IPS DF 4.7 (cell line): ENCODE measurements around the gene ATG4C.

Experiments
- DNase-seq: peaks from one replicate; pipeline ENCODE4 v3.0.0-alpha.2; 2013; ENCODE audit warnings: low spot score; ENCODE audit errors: extremely low read depth

The ATG4C gene

DNA sequence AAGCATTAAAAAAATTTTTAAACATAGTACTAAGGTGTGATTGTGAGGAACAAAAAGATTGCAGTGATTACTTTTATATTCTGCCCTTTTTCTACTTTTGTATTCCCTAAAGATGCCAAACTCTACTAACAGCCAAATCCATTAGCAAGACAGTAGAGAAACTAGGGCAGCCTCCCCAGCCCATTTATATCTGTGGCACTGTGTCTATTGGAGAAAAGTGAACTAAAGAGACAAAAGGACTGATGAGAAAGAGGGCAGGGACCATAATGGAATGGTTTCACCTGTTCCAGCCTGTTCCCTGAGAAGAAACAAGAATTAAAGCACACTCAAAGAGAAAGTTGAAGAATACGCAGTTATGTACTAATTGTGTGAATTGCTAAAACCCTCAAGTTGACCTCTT, 56.6 kb downstream of the ATG4C start:
- no peak for DNase-seq

DNA sequence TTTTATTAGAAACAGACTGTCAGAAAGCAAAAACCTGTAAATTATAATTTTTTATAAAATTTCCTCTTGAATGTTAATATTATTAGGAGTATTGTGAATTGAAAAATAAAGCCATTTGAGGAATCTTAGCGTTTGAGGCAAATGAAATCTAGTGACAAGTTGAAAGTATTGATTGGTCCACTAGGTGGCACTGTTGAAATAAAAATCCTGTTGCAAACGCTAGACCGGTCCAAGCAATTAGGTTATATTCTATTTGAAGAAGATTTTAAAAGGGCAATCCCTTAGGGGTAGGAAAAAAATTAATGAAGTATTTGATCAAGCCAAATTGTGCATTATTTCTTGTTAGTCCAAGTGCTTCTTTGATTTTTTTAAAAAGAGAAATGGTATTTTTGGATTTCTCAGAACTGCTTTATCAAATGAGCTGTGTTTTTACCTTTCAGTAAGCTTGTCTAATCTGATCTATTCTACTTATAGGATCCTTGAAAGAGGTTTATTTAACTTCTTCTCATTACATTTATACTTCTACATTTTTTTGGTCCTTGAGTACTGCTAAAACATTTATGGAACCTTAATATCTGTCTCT, 57.7 kb downstream of the ATG4C start:
- DNase-seq = peak; percentile 64

DNA sequence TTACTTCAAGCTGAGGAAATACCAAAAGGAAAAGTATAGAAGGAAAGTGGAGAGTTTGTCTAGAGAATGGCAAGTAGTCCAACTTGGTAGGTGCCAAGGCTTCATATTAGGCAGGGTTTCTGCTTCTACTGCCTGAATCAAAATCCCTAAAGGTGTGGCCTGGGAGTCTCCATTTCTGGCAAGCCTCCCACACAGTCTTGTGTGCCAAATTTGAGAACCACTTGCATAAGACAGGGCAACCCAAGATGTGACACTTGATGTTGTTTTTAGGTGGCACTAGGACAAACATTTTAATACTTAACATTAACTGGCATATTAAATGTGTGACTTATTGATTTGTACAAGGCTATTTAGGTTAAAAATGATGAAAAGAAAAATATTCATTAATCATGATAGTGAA, 60.1 kb downstream of the ATG4C start:
- no peak for DNase-seq

DNA sequence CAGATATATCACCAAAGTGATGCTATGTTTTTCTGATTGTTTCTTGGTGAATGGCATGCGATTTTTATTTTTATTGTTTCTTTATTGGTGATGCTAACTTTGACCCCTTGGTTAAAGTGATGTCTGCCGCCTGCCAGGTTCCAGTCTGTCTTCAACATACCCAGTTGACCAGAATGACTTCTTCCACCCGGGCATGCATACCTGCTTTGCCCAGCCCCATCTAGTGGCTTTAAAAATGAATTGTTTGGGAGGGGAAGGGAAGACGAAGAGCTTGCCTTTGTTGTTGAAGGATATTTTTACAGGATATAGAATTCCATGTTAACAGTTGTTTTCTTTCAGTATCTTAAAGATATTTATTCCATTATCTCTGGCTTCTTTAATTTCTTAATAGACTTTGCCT, 65.1 kb downstream of the ATG4C start:
- no peak for DNase-seq

DNA sequence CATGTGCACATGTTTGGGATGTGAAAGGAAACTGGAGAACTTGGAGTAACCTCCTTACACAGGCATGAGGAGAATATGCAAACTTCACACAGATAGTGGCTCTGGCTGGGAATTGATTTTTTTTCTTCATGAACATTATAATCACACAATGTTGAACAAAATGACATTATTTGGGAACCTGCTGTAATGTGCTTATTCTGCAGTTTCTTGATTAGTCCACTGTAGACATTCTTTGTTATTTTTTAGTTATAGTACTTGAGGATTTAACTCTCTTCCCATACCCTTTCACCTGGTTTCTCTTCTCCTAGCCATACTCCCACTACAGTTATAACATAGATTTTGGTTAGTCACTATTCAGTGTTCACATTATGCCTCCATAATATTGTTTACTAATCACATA, 68.3 kb downstream of the ATG4C start:
- DNase-seq = no peak

DNA sequence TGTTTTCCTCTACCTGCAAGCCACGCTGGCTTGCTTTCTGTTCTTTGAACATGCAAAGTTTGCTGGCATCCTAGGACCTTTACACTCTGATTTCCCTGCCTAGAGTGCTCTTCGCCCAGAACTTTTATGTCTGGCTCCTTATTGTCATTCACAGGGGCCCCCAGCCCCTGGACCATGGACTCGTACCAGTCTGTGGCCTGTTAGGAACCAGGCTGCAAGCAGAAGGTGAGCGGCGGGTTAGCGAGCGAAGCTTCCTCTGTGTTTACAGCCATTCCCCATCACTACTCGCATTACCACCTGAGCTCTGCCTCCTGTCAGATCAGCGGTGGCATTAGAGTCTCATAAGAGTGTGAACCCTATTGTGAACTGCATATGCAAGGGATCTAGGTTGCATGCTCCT, 73.0 kb downstream of the ATG4C start:
- no peak for DNase-seq

DNA sequence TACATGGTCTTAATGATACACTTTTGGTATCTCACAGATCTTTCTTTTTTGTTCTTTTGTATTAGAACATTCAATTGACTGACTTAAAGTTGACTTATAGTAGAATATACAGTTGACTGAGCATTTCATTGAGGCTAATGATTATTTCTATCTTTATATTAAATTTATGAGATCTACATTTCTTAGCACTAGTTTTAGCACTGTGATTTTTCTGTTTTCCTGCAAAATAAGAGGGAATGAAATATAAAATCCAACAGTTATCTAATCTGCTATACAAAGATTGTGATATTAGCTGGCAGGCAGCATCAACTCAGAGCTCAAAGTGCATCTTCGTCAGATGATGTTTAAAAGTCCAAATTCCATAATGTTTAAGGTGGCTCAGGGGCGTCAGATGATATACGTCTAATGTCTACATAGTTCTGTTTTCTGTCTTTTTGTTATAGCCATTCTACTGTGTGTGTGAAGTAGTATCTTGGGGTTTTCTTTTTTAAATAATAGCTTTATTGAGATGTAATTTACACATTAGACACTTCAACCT, 85.4 kb downstream of the ATG4C start:
- DNase-seq = no peak

DNA sequence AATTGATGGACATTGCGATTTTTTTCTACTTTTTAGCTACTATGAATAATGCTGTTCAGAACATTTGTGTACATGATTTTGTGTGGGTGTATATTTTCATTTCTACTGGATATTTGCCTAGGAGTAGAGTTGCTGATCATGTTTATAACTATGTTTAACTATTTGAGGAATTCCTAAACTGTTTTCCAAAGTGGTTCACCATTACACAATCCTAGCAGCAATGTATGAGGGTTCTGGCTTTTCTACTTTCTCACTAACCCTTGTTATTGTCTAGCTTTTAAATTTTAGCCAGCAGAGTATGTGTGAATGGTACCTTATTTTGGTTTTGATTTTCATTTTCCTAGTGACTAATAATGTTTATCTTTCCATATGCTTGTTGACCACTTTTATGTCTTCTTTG, 86.2 kb downstream of the ATG4C start:
- DNase-seq = no peak

DNA sequence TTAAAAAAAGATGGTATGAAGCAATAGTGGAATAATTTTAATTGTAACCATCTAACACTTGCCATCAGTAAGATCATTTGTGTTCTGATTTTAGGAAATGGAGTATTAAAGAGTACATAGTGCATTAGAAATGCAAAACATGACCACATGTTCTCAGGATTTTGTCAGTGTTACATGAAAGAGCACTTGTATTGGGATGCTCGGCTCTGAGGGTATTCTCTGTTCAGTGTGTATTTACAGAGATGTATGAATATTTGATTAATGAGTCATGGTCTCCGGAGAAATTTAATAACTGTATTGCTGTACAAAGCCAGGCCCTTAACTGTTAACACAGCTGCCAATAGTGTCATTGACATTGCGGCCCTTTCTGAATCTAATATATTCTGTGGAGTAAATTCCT, 91.7 kb downstream of the ATG4C start:
- no peak for DNase-seq

DNA sequence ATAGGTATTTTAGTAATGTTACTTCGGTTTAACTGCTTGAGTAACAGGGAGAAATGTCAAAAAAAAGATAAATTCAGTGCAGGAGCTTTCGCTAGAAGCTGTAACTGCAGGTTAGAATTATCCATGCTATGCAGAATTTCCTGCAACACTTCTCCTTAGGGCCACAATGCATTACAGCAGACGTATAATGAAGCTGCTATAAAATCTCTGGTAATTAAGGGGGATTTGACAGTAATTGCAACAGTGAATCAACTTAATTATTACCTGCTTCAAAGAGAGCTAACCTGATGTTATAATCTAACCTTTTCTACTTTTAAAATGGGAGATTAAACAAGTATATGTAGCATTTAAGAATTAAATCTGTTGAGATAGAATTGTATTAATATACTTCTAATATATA, 92.6 kb downstream of the ATG4C start:
- no peak for DNase-seq

DNA sequence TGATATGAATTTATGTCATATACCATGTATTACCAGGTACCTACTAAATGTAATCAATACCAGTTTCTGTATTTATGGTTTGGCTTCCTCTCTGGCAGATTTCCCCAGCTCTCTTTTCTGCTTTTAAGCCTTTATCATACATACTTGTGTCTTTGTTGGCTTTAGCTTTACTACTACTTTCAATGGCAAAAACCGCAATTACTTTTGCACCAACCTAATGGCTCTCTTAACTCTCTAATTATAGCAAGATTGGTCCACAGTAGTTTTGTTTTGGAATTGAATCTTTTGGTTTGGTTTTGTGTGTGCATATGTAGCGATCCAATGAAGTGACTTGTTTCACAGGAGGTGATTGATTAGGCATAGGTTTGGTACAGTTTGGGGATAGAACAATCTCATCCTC, 93.6 kb downstream of the ATG4C start:
- DNase-seq = no peak

DNA sequence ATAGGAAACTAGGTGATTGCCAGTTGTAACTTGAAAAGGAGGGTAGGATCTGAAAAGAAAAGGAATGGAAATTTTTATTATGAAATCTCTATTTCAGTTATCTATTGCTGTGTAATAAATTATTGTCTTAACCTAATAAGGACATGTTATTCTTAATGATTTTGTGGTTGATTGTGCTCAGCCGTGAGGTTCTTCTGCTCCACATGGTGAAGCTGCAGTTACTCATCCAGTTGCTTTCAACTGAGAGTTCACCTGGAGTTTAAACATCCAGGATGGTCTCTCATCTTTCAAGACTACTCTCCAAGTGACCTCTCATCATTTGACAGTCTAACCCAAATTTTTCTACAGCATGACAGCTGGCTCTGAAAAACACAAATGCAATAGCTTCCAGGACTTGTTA, 96.0 kb downstream of the ATG4C start:
- no peak for DNase-seq

DNA sequence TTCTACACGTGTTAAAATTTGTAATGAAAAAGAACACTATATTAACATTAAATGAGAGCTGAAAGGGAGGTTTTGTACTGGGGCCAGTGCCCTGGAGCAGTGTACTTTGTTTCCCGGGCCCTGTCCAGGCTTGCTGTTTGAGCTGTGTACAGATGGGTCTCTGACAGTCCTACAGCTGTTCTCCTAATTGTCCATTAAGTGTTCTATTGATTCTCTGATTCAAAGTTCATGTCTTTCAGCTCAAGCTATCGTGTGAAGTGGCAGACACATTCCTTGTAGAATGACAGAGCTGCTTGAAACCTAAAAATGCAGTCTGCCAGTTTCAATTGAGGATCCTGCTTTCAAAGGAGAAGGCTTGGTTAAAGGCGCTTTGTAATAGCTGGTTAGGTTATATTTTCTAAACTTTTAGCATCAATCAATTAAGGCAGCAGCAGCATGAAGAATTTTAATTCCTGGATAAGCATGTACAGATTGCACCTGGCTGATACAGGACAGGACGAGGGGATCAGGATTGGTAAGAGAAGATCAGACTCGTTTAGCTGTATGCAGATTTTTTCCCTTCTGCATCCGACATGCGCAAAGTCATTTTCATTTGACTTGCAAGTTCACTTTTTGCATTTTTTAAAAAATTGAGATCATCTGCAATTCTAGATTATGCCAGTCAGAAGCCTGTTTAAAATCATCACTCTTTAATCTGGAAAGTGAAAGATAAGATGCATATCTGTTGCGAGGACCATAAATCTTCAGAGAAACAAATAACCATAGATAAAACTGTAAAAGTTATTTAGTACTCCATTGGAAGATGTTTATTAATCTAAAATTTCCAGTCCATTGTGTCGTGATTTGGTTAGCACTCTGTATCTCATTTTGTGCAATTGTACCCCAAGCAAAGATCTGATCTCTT, 98.5 kb downstream of the ATG4C start:
- DNase-seq = no peak

DNA sequence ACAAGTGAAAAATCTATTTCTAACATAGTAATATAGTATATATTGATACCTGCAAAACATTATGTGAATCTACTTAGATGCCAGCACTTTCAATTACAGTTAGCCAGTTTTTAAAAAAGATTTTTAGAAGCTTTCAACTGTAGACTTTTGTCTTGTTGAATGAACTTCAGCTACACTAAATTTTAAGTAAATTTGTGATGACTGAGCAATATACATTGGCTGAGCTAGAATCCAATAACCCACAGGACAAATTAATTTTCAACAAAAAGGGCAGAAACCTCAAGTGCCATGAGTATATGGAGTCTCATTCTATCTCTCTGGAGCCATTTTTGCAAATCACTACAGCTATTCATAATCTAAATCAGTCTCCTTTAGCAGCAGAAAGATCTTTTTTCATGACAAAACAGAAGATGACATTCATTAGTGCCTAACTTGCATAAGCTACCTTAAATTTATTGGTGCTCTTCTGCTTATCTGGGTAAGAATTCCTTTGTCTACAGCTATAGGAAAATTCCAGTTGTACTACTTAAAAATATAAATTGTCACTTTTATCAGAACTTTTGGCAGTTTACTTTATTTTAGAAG, 100.3 kb downstream of the ATG4C start:
- no peak for DNase-seq

DNA sequence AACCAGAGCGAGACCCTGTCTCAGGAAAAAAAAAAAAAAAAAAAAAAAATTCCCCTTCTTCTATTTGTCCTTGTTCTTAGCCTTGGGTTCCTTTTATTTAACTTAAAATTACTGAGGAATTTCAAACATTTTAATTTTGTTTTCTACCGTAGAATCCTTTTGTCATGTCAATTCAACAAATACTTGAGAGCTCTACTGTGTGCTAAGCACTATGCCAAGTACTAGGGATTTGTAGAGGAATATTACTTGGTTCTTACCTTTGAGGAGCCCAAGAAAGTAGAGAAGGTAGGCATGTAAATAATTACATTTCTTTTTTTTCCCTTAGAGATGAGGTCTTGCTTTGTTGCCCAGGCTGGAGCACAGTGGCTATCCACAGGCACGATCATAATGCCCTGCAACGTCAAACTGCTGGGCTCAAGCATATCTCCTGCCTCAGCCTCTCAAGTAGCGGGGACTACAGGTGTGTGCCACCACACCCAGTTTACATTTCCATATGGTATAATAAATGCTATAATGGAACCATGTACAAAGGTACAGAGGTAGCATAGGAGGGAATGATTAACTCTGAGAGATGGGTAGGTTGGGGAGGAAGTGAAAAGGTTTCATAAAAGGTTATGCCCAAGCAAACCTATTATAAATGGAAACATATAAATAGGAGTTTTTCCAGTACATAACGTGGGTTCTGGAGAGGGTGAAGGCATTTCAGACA, 104.0 kb downstream of the ATG4C start:
- no peak for DNase-seq

DNA sequence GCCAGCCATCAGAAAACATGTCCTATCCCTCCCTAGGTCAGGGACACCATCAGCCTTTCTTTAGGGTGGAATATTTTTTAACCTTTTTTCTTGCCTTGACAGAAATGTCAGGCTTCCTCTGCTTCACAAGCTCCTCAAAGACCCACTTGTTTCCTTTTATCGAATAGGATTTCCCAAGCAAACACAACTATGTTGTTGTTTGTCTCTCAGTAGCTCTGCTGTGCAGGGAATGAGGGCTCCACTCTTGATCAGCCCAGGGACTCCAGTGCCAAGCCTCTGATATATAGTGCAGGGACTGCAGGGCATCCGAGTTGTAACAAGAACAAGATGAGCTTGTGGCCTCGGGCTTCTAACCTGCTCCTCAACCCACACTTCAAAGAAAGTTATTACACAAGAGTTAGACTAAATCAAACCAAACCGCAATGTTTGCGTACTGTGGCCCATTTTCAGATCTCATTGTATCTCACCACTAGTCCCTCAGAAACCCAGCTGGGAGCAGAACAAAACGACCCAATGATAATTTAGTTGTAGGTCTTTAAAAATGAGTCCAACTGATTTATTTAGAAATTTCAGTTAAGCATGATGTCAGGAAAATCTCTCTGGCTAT, 108.1 kb downstream of the ATG4C start:
- DNase-seq = no peak

DNA sequence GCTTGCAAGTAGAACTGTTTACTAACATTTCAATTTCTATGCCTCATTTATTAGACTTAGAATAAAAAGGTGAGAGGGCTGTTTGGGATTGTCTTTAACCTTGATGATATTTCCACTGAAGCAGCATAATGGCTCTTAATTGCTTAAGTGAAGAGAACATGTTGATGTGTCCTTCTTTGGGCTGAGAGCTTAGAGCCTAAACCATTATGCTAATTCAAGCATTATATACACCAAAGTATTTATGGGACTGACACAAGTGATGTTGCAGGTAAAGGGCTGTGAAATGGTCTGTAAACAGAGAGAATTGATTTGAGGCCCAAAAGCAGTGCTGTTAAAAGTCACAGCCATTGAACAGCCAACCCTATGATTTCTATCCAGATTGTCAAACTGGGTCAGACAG, 113.9 kb downstream of the ATG4C start:
- no peak for DNase-seq

DNA sequence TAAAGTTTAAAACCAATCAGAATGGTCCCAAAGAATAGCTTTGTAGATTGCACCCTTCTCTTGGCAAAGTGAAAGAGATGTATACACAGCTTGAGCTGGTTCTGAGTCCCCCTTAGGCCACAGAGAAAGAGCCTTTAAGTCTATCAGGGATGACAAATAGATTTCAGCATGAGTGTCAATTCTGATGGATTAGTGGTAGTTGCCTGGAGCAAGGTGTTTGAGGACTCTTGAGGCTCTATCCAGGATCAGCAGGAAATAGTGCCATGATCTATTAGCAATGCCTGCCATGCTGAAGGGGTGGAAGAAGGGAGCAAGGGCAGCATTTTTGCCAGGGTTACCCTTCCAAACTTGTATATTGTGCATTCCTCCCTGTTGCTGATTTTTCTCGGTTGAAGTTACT, 116.6 kb downstream of the ATG4C start:
- no peak for DNase-seq

DNA sequence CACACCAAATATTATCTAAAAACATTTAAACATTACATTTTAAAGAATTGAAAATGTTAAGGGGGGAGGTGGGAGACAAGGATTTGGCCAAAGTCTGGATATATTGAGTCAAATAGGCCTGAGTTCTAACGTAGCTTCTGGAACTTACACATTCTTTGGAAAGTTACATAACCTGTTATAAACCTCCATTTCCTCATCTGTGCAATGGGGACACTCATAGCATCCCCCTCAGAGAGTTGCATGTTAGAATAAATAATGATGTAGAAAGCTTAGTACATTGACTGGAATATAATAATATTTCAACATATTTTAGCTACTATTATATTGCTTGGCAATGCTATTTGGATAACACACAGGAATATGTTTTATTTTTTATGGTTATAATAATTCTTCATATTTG, 117.7 kb downstream of the ATG4C start:
- DNase-seq = no peak

DNA sequence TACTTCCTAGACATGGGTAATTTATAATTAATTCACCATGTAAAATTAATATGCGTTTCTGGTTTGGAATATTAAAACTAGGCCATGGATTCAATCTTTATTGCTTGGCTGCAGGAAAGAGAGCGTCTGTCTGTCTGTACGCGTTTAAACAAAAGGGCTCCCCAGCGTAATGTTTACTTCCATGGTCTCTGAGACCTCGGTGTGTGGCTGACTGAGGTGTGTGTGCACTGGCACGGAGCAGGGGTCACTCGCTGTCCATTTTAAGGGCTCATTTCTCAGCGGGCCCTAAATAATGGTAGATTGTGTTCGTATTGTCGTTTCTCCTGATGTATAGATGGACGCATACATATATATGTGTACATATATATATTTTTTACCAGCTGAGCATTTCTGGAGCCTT, 119.6 kb downstream of the ATG4C start:
- no peak for DNase-seq
